Cardiac fibroblast (primary cell): Measurements from ENCODE around the gene CFL2.
"Not testable (repeated sequence)": the region's sequence is repeated elsewhere in the genome, so short reads cannot be mapped to it uniquely, and the experiment has no call there.

ENCODE experiments used
- DNase-seq, 2 donors: peaks; one replicate each; pipeline versions ENCODE4 v3.0.0 to v3.0.0-alpha.2; 2010; ENCODE audit warnings: low read depth in 2 of 2
- H3K4me3 ChIP-seq, 2 donors: replicated peaks in 1 of 2; 1 replicate in 1 of 2; 2 replicates in 1 of 2; pipeline ENCODE4 v1.5.1; 2011; ENCODE audit warnings: low read depth in 2 of 2, low read length in 2 of 2, mild to moderate bottlenecking in 2 of 2, moderate library complexity in 1 of 2
- CTCF ChIP-seq: IDR thresholded peaks from one replicate; pipeline ENCODE4 v1.5.1; 2011; ENCODE audit warnings: low read depth, mild to moderate bottlenecking, low read length, inconsistent platforms

Gene CFL2

DNA sequence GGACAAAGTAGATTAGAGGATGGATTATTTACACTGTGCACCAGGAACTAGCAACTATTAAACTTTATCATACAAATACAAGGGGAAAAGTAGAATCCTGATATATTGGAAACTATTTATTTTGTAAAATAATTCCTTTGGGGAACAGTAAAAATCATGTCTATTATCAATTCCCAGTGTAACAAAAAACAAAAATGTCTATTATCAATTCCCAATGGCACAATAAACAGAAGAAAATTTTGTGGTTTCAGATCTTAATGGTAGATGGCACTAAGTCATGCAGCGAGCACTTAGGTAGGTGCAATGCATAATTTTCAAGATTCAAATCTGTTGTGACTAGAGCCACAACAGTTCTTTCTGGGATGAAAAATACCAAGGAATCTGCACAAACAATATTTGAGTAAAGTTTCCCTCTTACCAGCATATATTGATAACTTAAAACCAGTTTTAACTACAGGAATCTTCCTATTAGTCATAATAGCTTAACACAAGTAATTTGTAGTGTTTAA is 13.7 kb downstream of the CFL2 start:
- H3K4me3 ChIP-seq = no peak overlapping the region
- no peak for DNase-seq
- no peak for TF ChIP-seq CTCF

GRCh38 chr14:34699873-34700621 is 14.3 kb downstream of the CFL2 start:
- no peak overlapping the region for H3K4me3 ChIP-seq
- DNase-seq = peak; percentile 79 to 91

GRCh38 chr14:34694216-34694615 is 20.2 kb downstream of the CFL2 start:
- DNase-seq, H3K4me3 ChIP-seq: not testable (repeated sequence)

More at GRCh38 chr14:34699873-34700621, 14.3 kb downstream of the CFL2 start:
- TF ChIP-seq CTCF = no peak

DNA sequence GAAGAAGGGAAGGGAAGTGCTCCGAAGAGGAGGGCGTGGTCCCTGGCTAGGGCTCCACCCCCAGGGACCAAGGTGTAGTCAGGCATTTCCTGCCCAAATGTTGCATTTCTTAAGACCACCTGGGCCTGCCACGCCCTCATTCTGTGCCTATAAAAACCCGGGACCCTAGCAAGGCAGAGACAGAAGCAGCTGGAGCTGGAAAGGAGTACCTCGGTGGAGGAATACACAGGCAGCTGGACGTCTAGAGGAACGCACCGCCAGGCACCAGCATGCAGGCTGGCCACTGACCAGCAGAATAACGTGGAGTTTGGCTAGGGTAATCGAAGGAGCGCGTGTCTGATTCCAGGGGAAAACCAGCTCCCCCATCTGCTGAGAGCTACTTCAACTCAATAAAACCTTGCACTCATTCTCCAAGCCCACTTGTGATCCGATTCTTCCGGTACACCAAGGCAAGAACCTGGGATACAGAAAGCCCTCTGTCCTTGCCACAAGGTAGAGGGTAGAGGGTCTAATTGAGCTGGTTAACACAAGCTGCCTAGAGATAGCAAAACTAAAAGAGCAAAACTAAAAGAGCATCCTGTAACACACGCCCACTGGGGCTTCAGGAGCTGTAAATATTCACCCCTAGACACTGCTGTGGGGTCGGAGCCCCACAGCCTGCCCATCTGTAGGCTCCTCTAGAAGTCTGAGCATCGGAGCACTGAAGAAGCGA is 21.0 kb downstream of the CFL2 start:
- no peak for TF ChIP-seq CTCF
- H3K4me3 ChIP-seq = peak overlapping the region in 1 of 2 donors; percentile 40

GRCh38 chr14:34692898-34693227 is 21.5 kb downstream of the CFL2 start:
- peak overlapping the region in 1 of 2 donors; percentile 40 for H3K4me3 ChIP-seq
- DNase-seq = no peak
- no peak for TF ChIP-seq CTCF

More for the DNA sequence above, 21.0 kb downstream of the CFL2 start:
- peak in 1 of 2 donors; percentile 28 for DNase-seq

- DNase-seq = no peak
- H3K4me3 ChIP-seq = no peak overlapping the region
- no peak for TF ChIP-seq CTCF
Measured at GRCh38 chr14:34692348-34692747, 22.0 kb downstream of the CFL2 start.

- no peak overlapping the region for H3K4me3 ChIP-seq
- no peak for TF ChIP-seq CTCF
- no peak for DNase-seq
Measured at GRCh38 chr14:34691206-34691605, 23.2 kb downstream of the CFL2 start.
